Stimulated activated CD4-positive, alpha-beta T cell treated with anti-CD3 and anti-CD28 coated beads, Interleukin-15, amount 100 ng/mL, for 48 hours (primary cell): ENCODE results near the gene KRTAP4-1.
"Not testable (repeated sequence)": the region's sequence is repeated elsewhere in the genome, so short reads cannot be mapped to it uniquely, and the experiment has no call there.

ENCODE experiments used
- DNase-seq, 2 donors: peaks; one replicate each; pipeline ENCODE4 v3.0.0-alpha.2; 2020; ENCODE audit warnings: low read depth in 2 of 2

The KRTAP4-1 gene

DNA sequence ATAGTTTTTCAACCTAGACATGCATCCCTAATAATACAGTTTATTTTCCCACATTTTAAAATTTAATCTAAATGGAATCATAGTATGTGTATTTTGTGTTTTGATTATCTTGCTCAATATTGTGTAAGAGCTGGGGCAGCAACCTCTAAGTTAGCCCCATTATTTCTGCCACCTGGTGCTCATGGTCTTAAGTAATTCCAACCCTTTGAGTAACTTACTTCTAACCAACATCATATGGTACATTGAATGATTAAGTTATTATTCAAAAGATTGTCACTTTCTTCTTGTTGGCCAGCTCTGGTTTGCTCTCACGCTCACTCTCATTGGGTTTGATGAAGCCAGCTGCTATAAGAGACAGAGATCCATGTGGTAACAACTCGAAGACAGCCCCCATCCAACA lies 12.8 kb downstream of the KRTAP4-1 start:
- no peak for DNase-seq

DNA sequence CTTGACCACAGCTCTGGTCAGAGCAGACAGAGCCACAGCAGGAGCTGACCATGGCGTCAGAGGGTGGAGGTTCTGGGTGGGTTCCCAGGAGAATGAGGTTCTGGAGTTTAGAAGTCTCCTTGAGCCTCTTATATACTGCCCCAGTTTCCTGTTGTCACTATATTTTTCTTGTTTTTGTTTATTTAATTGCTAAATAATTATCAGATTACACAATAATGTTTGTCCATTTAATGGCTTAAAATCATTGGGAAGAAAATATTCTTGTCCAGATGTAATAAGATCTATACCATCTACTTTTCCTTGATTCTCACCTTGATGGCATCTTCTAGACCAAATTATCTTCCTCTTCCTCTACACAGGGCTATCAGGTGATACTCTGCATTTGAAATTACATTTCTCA lies 16.6 kb downstream of the KRTAP4-1 start, which contains the start of gene KRTAP4-3:
Gene KRTAP4-3 (minus strand): TSS at position 101 of the 400 bp plus-strand sequence. CDS start 49 bp downstream, at position 52.
- no peak for DNase-seq

DNA sequence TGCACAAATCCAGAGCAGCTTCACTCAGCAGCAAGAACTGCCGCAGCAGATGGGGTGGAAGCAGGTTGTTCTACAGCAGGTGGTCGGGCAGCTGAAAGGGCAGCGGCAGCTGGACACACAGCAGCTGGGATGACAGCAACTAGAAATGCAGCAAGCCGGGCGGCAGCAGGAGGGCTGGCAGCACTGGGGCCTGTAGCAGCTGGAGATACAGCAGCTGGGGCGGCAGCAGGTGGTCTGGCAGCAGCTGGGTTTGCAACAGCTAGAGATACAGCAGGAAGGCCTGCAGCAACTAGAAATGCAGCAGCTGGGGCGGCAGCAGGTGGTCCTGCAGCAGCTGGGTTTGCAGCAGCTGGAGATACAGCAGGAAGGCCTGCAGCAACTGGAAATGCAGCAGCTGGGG lies 17.1 kb downstream of the KRTAP4-1 start:
- DNase-seq = no peak

DNA sequence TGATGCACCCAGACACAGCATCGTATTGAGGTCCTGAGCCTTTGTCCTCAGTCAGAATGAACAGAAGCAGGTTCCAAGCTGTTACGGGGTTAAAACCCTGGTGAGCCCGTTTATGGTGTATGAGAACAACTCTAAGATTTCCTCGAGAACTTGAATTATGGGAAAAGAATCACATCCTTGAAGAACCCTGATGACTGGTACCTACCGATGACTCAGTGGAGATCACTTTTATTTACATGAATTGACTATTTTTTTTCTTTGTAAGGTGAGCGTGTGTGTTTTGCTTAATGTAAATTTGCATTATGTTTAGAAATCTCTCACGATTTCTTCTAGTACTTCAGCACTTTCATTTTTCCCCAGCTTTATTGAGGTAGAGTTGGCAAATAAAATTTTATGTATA lies 20.9 kb downstream of the KRTAP4-1 start:
- no peak for DNase-seq

DNA sequence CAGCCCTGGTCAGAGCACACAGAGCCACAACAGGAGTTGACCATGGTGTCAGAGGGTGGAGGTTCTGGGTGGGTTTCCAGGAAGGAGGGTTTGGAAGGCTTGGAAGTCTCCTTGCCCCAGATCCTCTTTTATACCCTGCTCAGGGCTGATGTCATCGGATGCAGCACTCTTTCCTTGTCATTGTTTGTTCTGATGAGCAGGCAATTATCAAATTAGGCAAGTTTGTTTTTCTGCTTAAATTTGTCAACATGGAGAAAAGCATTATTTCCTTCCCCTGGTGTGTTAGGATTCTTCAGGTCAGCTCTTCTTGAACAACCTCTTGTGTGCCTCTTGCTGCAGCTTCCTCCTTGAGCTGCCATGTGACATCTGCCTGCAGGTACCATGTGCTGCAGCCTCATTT lies 24.1 kb downstream of the KRTAP4-1 start, which contains the start of gene KRTAP4-4:
Gene KRTAP4-4 (minus strand): TSS at position 101 of the 400 bp plus-strand sequence. CDS start 57 bp downstream, at position 44.
- DNase-seq = no peak

DNA sequence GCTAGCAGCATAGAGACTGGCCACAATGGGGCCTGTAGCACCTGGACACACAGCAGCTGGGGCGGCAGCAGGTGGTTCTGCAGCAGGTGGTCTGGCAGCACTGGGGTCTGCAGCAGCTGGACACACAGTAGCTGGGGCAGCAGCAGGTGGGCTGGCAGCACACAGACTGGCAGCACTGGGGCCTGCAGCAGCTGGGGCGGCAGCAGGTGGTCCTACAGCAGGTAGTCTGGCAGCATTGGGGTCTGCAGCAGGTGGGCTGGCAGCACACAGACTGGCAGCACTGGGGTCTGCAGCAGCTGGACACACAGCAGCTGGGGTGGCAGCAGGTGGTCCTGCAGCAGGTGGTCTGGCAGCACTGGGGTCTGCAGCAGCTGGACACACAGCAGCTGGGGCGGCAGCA lies 24.5 kb downstream of the KRTAP4-1 start:
- DNase-seq = not testable (repeated sequence)

DNA sequence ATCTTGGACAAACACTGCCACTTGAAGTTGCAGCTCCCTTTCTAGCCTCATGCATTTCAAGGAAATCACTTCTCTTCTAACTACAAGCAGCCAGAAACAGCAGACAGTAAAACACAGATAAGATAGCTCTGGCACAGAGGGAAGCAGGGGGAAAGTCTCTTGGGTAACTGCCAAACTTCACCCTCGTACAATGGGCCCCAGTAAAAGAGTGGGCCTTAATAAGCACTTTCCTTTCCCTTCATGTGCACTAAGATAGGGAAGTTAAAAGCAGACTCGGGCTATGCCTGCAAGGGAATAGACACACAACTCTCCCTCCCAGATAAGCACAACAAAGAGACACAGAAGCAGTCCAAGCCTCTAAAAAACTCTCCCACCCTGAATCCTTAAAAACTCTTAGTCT lies 30.9 kb downstream of the KRTAP4-1 start:
- no peak for DNase-seq

DNA sequence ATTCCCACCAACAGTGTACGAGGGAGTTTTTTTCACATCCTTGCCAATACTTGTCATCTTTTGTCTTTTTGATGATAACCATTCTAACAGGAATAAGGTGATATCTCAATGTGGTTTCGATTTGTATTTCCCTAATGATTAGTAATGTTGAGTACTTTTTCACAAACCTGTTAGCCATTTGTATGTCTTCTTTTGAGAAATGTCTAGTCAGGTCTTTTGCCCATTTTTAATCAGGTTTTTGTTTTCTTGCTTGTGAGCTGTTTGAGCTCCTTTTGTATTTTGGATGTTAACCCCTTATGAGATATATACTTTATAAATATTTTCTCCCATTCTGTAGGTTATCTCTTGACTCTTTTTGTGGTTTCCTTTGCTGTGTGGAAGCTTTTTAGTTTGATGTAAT lies 33.2 kb downstream of the KRTAP4-1 start:
- no peak for DNase-seq

DNA sequence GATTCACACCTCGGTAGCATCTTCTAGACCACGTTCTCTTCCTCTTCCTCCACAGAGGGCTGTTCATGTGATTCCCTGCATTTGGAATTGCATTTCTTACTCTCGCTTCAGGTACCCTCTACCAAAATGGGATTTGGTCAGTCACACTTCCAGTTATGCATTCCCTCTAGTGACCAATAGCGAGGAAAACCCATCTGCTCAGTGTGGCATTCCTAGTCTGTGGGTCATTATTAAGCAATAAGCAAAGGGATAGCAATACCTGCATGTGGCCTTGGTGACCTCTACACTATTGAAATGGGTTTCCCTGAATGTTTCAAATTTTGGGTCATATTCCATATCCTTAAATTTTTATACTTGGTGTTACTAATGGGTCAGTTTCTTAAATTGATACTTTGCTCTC lies 34.7 kb downstream of the KRTAP4-1 start:
- no peak for DNase-seq

DNA sequence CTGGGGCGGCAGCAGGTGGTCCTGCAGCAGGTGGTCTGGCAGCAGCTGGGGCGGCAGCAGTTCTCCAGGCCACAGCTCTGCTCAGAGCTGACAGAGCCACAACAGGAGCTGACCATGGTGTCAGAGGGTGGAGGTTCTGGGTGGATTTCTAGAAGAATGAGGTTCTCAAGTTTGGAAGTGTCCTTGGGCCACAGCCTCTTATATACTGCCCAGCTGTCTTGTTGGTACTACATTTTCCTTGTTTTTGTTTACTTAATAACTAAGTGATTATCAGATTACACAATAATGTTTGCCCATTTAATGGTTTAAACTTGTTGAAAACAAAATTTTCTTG lies 35.1 kb downstream of the KRTAP4-1 start, which contains the start of gene KRTAP4-5:
Gene KRTAP4-5 (minus strand): TSS at position 174 of the 334 bp plus-strand sequence. CDS start 58 bp downstream, at position 116.
- no peak for DNase-seq

DNA sequence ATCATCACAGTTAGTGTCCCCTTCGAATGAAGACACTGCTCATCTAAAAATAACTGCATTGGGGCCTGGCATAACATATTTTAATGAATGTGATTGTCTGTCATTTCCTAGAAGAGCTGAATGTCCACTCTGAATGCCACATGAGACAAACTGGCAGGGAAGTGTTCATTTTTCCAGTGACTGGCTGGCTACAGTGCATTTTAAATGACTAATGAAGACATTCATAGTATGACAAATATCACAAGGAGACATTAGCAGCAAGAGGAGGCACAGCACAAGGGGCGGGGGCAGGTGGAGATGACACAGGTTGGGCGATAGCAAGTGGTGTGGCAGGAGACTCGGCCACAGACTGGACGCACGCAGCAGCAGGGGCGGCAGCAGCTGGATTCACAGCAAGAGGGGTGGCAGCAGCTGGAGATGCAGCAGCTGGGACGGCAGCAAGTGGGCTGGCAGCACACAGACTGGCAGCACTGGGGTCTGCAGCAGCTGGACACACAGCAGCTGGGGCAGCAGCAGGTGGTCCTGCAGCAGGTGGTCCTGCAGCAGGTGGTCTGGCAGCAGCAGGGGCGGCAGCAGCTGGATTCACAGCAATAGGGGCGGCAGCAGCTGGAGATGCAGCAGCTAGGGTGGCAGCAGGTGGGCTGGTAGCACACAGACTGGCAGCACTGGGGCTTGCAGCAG lies 35.6 kb downstream of the KRTAP4-1 start:
- not testable (repeated sequence) for DNase-seq

DNA sequence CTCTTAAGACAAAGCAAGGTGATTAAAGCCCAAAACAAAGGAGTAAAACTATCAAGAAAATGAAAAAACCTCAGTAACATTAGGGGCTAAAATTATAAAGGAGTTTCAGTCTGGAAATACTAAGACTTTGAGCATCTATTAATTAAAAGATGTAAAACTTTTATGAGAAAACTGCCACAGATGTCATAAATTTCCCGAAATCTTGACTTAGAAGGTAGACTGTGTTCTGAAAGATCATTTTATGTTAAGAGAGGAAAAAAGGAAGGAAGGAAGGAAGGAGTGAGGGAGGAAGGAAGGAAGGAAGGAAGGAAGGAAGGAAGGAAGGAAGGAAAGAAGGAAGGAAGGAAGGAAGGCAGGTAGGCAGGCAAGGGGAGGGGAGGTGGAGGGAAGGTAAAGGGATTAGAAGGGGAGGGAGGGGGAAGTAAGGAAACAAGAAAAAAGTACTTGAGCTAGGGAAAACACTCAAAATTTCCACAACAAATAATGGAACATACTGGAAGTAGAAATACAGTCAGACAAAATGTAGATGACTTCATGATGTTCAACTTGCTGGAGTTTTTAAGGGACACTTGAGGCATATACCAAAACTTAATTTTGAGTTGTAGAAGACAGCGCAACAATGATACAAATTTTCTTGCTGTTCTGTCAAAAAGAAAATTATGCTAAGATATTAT lies 37.0 kb downstream of the KRTAP4-1 start:
- no peak for DNase-seq

DNA sequence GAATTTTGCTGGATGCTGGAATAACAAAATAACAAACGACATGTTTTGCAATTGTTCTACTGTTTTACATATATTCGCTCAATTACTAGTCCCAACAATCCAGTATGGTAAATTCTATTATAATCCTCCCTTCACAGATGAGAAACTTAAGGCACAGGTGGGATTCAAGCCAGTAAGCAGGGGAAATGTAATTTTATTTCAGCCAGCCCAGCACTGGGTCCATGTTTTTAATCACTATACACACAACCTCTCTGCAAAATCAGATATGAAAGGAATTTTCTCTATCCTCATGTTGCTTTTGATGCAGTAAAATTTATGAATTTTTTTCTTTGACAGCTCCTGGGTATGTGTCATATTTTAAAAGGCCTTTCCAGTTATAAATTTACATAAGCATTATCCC lies 39.5 kb downstream of the KRTAP4-1 start:
- DNase-seq = no peak

DNA sequence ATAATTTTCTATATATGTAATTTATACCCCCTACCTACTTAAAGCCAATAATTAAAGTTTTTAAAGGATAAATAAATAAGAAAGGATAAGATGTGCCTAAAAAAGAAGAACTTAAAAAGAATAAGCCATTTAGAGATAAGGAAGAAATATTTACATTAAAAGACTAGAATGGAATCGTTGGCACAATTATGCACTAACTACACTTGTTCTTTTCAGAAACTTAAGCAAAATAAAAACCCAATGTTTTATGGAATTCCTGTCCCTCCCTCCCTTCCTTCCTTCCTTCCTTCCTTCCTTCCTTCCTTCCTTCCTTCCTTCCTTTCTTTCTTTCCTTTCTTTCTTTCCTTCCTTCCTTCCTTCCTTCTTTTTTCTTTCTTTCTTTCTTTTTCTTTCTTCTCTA lies 39.9 kb downstream of the KRTAP4-1 start:
- DNase-seq = no peak

DNA sequence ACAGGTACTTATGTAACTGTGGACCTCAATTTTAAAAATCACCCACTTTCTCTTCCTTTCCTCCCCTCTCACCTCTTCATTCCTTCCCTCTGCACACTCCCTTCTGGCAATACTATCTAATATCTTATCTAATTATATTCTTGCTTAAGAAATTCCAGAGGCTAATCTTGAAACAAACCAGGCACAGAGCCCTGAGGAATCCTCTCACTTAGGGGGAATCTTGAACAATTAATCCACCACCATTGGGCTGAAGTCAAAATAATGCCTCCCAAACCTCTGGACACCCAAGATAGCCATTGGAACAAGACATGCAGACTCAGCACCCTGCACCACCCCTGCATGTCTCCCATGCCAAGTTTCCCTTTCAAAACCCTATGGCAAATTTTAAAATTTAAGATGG lies 43.4 kb downstream of the KRTAP4-1 start:
- DNase-seq = no peak

DNA sequence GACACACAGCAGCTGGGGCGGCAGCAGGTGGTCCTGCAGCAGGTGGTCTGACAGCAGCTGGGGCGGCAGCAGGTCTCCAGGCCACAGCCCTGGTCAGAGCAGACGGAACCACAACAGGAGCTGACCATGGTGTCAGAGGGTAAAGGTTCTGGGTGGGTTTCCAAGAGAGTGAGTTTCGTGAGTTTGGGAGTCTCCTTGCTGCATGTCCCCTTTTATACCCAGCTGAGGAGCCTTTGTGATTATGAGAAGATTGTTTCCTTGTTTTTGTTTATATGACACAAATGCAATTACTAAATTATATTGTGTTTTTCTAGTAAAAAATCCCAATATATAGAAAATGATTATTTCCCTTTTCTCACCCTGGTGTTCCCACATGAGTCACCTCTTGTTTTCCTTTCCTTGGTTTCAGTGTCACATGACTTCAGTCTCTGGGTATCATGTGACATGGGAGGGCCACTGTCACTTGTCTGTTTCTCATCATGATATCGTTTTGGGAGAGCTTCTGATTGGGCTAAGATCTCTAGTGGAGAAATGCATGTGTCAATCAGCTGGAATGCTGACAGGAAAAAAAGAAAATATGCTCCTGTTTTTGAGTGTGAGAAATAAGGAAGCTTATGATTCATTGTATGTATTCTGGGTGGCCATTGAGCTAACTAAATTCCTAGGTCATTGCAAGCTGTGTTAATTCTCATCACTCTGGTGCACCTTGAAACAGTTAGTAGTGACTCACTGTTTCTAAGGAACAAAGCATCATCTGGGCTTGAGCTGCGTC lies 44.2 kb downstream of the KRTAP4-1 start, which contains the start of gene KRTAP4-6:
Gene KRTAP4-6 (minus strand): TSS at position 185 of the 772 bp plus-strand sequence. CDS start 57 bp downstream, at position 128.
- no peak for DNase-seq

DNA sequence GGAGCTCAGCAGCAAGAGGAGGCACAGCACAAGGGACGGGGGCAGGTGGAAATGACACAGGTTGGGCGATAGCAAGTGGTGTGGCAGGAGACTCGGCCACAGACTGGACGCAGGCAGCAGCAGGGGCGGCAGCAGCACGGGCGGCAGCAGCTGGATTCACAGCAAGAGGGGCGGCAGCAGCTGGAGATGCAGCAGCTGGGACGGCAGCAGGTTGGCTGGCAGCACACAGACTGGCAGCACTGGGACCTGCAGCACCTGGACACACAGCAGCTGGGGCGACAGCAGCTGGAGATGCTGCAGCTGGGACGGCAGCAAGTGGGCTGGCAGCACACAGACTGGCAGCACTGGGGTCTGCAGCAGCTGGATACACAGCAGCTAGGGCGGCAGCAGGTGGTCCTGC lies 44.8 kb downstream of the KRTAP4-1 start:
- not testable (repeated sequence) for DNase-seq
